LHCN-M2 (cell line): ENCODE measurements around the gene NHSL1. TPM values are rescaled to one million over a fixed set of nuclear protein-coding genes. Genes with fewer than 3 reads are reported as not detected.

ENCODE experiments used
- DNase-seq: peaks from one replicate; pipeline ENCODE4 v3.0.0-alpha.2; 2012; ENCODE audit warnings: low read depth
- total RNA-seq: library from RNA; depleted of rRNA; stranded (reverse); fragments of >200 nt; gene quantifications from 2 replicates; pipeline ENCODE4 v1.2.3, GENCODE V29; 2014

Gene NHSL1
- total RNA-seq, 1 experiment from 2014 or later, result 21.4 TPM

GRCh38 chr6:138498629-138499302, 528 bp downstream of the NHSL1 start:
- DNase-seq, result no peak

- no peak for DNase-seq
Observed at GRCh38 chr6:138497286-138497685, 2.0 kb downstream of the NHSL1 start.

- DNase-seq, result no peak
Observed at GRCh38 chr6:138494312-138494711, 5.0 kb downstream of the NHSL1 start.

- no peak for DNase-seq
Observed at GRCh38 chr6:138493413-138493812, 5.9 kb downstream of the NHSL1 start.

- no peak for DNase-seq
Observed at GRCh38 chr6:138492871-138493270, 6.4 kb downstream of the NHSL1 start.

- DNase-seq, result no peak
Observed at GRCh38 chr6:138492113-138492512, 7.2 kb downstream of the NHSL1 start.

GRCh38 chr6:138491017-138491416, 8.3 kb downstream of the NHSL1 start:
- peak; percentile 67 for DNase-seq

- DNase-seq, result no peak
Observed at GRCh38 chr6:138489846-138490245, 9.4 kb downstream of the NHSL1 start.

GRCh38 chr6:138487102-138487604, 12.1 kb downstream of the NHSL1 start:
- DNase-seq, result no peak

GRCh38 chr6:138486249-138487101, 12.8 kb downstream of the NHSL1 start:
- DNase-seq, result no peak

- no peak for DNase-seq
Observed at GRCh38 chr6:138485586-138486248, 13.6 kb downstream of the NHSL1 start.

- no peak for DNase-seq
Observed at GRCh38 chr6:138485005-138485545, 14.2 kb downstream of the NHSL1 start.

GRCh38 chr6:138484018-138484731, 15.1 kb downstream of the NHSL1 start:
- no peak for DNase-seq

- DNase-seq, result peak; percentile 56
Observed at GRCh38 chr6:138482816-138483215, 16.5 kb downstream of the NHSL1 start.

GRCh38 chr6:138480279-138480949, 18.9 kb downstream of the NHSL1 start:
- no peak for DNase-seq

- no peak for DNase-seq
Observed at GRCh38 chr6:138477913-138478539, 21.3 kb downstream of the NHSL1 start.

- DNase-seq, result no peak
Observed at GRCh38 chr6:138476116-138476515, 23.2 kb downstream of the NHSL1 start.

GRCh38 chr6:138473144-138473543, 26.1 kb downstream of the NHSL1 start:
- DNase-seq, result no peak

- peak; percentile 47 for DNase-seq
Observed at GRCh38 chr6:138468320-138469015, 30.8 kb downstream of the NHSL1 start.

GRCh38 chr6:138467901-138468300, 31.4 kb downstream of the NHSL1 start:
- DNase-seq, result no peak
